HCT116 (cell line): ENCODE results near the gene AUTS2.

Experiments
- CEBPB ChIP-seq: IDR thresholded peaks from 2 replicates; pipeline ENCODE4 v1.6.1; 2012; ENCODE audit warnings: low read depth
- EZH2 ChIP-seq: fragments of 200-600 bp; sonication (generic); IDR thresholded peaks from 2 replicates; pipeline ENCODE4 v1.6.1; 2017; ENCODE audit warnings: antibody characterized with exemption, mixed run types
- EZH2phosphoT487 ChIP-seq: fragments of 200-600 bp; IDR thresholded peaks from 2 replicates; pipeline ENCODE4 v1.6.1; 2018; ENCODE audit warnings: antibody characterized with exemption, borderline replicate concordance
- POLR2A ChIP-seq: IDR thresholded peaks from 2 replicates; pipeline ENCODE4 v1.7.0; 2011; ENCODE audit warnings: borderline replicate concordance; ENCODE audit not compliant: insufficient read depth, insufficient read length; ENCODE audit errors: extremely low read depth
- POLR2AphosphoS5 ChIP-seq: IDR thresholded peaks from 2 replicates; pipeline ENCODE4 v1.6.1; 2011; ENCODE audit warnings: mild to moderate bottlenecking, low read depth, low read length, moderate library complexity
- SP1 ChIP-seq: IDR thresholded peaks from 2 replicates; pipeline ENCODE4 v1.6.1; 2012; ENCODE audit warnings: low read depth
- TF ChIP-seq, protein P1 (sequence below), 3 experiments: fragments of 200-600 bp in 1 of 3; sonication (generic) in 1 of 3; IDR thresholded peaks in 2 of 3; conservative IDR thresholded peaks in 1 of 3; 2 replicates each; pipeline ENCODE4 v1.5.1; 2012 to 2017; ENCODE audit warnings: low read depth in 2 of 3, low read length in 2 of 3, antibody characterized with exemption in 1 of 3, borderline replicate concordance in 1 of 3, control low read depth in 1 of 3, mild to moderate bottlenecking in 1 of 3, mixed read lengths in 1 of 3, mixed run types in 1 of 3, moderate library complexity in 1 of 3; ENCODE audit not compliant: insufficient read depth in 1 of 3
- TF ChIP-seq, protein P2 (sequence below): IDR thresholded peaks from 2 replicates; pipeline ENCODE4 v1.6.1; 2012; ENCODE audit warnings: low read depth

DNA sequence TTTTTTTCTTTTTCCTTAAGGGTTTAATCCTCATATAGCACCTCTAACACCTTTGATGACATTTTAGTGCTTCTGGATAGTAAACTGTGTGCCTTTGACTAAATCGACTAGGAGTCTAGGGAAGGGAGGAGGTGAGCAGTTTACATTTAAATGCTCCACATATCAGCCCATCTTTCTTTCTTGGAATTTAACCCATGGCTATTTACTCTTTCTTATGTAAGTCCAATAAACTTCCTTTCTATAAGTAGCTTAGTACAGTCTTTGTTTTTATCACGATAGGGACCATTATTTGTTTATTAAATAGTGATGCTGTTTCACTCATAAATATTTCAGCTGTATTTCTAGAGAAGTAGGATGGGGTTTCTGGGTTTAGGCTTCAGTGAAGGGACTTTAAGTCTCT lies 669.9 kb downstream of the AUTS2 start:
- TF ChIP-seq, protein P1, sequence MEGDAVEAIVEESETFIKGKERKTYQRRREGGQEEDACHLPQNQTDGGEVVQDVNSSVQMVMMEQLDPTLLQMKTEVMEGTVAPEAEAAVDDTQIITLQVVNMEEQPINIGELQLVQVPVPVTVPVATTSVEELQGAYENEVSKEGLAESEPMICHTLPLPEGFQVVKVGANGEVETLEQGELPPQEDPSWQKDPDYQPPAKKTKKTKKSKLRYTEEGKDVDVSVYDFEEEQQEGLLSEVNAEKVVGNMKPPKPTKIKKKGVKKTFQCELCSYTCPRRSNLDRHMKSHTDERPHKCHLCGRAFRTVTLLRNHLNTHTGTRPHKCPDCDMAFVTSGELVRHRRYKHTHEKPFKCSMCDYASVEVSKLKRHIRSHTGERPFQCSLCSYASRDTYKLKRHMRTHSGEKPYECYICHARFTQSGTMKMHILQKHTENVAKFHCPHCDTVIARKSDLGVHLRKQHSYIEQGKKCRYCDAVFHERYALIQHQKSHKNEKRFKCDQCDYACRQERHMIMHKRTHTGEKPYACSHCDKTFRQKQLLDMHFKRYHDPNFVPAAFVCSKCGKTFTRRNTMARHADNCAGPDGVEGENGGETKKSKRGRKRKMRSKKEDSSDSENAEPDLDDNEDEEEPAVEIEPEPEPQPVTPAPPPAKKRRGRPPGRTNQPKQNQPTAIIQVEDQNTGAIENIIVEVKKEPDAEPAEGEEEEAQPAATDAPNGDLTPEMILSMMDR (IDR thresholded peaks at IDR 0.05 in 2 of 3, conservative IDR thresholded peaks at IDR 0.05 in 1 of 3; ENCODE audit: borderline replicate concordance in 1 of 3, insufficient read depth in 1 of 3, low read depth in 2 of 3, low read length in 2 of 3), result no peak
- TF ChIP-seq CEBPB (no peak), SP1 (no peak), POLR2A (no peak), POLR2AphosphoS5 (no peak), EZH2 (no peak), EZH2phosphoT487 (no peak)
- TF ChIP-seq, protein P2, sequence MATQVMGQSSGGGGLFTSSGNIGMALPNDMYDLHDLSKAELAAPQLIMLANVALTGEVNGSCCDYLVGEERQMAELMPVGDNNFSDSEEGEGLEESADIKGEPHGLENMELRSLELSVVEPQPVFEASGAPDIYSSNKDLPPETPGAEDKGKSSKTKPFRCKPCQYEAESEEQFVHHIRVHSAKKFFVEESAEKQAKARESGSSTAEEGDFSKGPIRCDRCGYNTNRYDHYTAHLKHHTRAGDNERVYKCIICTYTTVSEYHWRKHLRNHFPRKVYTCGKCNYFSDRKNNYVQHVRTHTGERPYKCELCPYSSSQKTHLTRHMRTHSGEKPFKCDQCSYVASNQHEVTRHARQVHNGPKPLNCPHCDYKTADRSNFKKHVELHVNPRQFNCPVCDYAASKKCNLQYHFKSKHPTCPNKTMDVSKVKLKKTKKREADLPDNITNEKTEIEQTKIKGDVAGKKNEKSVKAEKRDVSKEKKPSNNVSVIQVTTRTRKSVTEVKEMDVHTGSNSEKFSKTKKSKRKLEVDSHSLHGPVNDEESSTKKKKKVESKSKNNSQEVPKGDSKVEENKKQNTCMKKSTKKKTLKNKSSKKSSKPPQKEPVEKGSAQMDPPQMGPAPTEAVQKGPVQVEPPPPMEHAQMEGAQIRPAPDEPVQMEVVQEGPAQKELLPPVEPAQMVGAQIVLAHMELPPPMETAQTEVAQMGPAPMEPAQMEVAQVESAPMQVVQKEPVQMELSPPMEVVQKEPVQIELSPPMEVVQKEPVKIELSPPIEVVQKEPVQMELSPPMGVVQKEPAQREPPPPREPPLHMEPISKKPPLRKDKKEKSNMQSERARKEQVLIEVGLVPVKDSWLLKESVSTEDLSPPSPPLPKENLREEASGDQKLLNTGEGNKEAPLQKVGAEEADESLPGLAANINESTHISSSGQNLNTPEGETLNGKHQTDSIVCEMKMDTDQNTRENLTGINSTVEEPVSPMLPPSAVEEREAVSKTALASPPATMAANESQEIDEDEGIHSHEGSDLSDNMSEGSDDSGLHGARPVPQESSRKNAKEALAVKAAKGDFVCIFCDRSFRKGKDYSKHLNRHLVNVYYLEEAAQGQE, result no peak
